HG03342 (cell line): ENCODE results near the gene PTPRH.
"Not testable (repeated sequence)": the region's sequence is repeated elsewhere in the genome, so short reads cannot be mapped to it uniquely, and the experiment has no call there.

Experiments used
- ATAC-seq: cut with Tn5 transposase; IDR thresholded peaks from one replicate; pipeline ENCODE4 v1.9.1; 2021; ENCODE audit warnings: mild to moderate bottlenecking, moderate library complexity; ENCODE audit not compliant: unreplicated experiment

Gene PTPRH

GRCh38 chr19:55186080-55186479, 23.2 kb downstream of the PTPRH start:
- ATAC-seq, result no peak

GRCh38 chr19:55181740-55182139, 27.6 kb downstream of the PTPRH start:
- no peak for ATAC-seq

GRCh38 chr19:55179606-55180484, 29.5 kb downstream of the PTPRH start, which contains the start of gene SYT5:
Gene SYT5 (minus strand): TSS chr19:55180289. CDS start chr19:55179041, 1,248 bp downstream.
- no peak for ATAC-seq

GRCh38 chr19:55178781-55179599, 30.3 kb downstream of the PTPRH start:
- peak; percentile 85 for ATAC-seq

- no peak for ATAC-seq
Measured at GRCh38 chr19:55176076-55176475, 33.2 kb downstream of the PTPRH start.

GRCh38 chr19:55175117-55175867, 34.0 kb downstream of the PTPRH start:
- ATAC-seq, result no peak

- no peak for ATAC-seq
Measured at GRCh38 chr19:55174425-55175116, 34.7 kb downstream of the PTPRH start.

- ATAC-seq, result no peak
Measured at GRCh38 chr19:55173714-55174409, 35.4 kb downstream of the PTPRH start.

GRCh38 chr19:55173186-55173713, 36.1 kb downstream of the PTPRH start:
- ATAC-seq, result no peak

- ATAC-seq, result no peak
Measured at GRCh38 chr19:55172741-55173140, 36.6 kb downstream of the PTPRH start.

GRCh38 chr19:55172318-55172717, 37.0 kb downstream of the PTPRH start:
- ATAC-seq, result not testable (repeated sequence)

GRCh38 chr19:55171440-55171839, 37.9 kb downstream of the PTPRH start:
- no peak for ATAC-seq

GRCh38 chr19:55169136-55169535, 40.2 kb downstream of the PTPRH start:
- no peak for ATAC-seq

GRCh38 chr19:55166530-55167268, 42.6 kb downstream of the PTPRH start, which contains the start of gene DNAAF3:
Gene DNAAF3 (minus strand): TSS chr19:55166613. CDS start chr19:55166413, 200 bp downstream.
- ATAC-seq, result peak; percentile 88

GRCh38 chr19:55165952-55166529, 43.3 kb downstream of the PTPRH start:
- peak; percentile 40 for ATAC-seq

- ATAC-seq, result no peak
Measured at GRCh38 chr19:55161571-55162322, 47.6 kb downstream of the PTPRH start.

- ATAC-seq, result no peak
Measured at GRCh38 chr19:55160986-55161365, 48.3 kb downstream of the PTPRH start.
